Upper lobe of left lung (tissue), 4 donors: ENCODE data around the gene RAI14.

Experiments
- EP300 ChIP-seq, 4 donors: sonication (generic); formaldehyde crosslinking; IDR thresholded peaks; one replicate each; pipeline ENCODE4 v1.5.1; 2017; ENCODE audit warnings: antibody characterized with exemption in 4 of 4, control low read depth in 2 of 4
- POLR2A ChIP-seq, 4 donors: fragments of 450-650 bp; IDR thresholded peaks; one replicate each; pipeline ENCODE4 v1.5.1; 2016 to 2017; ENCODE audit warnings: antibody characterized with exemption in 4 of 4, mild to moderate bottlenecking in 2 of 4
- POLR2AphosphoS5 ChIP-seq, 2 donors: sonication (generic); formaldehyde crosslinking; IDR thresholded peaks; one replicate each; pipeline ENCODE4 v1.5.1; 2017; ENCODE audit warnings: antibody characterized with exemption in 2 of 2
- TF ChIP-seq, protein P1 (sequence below), 6 experiments: fragments of 450-650 bp in 4 of 6; fragments of 200-600 bp in 2 of 6; sonication (generic) in 2 of 6; IDR thresholded peaks; one replicate each; pipeline ENCODE4 v1.5.1; 2016 to 2019; ENCODE audit warnings: antibody characterized with exemption in 6 of 6

GRCh38 chr5:34718516-34718915, 62.4 kb downstream of the RAI14 start:
- TF ChIP-seq, protein P1, sequence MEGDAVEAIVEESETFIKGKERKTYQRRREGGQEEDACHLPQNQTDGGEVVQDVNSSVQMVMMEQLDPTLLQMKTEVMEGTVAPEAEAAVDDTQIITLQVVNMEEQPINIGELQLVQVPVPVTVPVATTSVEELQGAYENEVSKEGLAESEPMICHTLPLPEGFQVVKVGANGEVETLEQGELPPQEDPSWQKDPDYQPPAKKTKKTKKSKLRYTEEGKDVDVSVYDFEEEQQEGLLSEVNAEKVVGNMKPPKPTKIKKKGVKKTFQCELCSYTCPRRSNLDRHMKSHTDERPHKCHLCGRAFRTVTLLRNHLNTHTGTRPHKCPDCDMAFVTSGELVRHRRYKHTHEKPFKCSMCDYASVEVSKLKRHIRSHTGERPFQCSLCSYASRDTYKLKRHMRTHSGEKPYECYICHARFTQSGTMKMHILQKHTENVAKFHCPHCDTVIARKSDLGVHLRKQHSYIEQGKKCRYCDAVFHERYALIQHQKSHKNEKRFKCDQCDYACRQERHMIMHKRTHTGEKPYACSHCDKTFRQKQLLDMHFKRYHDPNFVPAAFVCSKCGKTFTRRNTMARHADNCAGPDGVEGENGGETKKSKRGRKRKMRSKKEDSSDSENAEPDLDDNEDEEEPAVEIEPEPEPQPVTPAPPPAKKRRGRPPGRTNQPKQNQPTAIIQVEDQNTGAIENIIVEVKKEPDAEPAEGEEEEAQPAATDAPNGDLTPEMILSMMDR (IDR thresholded peaks at IDR 0.05) = no peak
- TF ChIP-seq EP300 (IDR thresholded peaks at IDR 0.05) (no peak), POLR2A (IDR thresholded peaks at IDR 0.05) (no peak), POLR2AphosphoS5 (IDR thresholded peaks at IDR 0.05) (no peak)
